ENCODE data around the gene HSPD1.
A peak's percentile ranks its signal among the peaks of the same experiment; 100 is the strongest.
"Not testable (repeated sequence)": the region's sequence is repeated elsewhere in the genome, so short reads cannot be mapped to it uniquely, and the experiment has no call there.

Gene HSPD1

DNA sequence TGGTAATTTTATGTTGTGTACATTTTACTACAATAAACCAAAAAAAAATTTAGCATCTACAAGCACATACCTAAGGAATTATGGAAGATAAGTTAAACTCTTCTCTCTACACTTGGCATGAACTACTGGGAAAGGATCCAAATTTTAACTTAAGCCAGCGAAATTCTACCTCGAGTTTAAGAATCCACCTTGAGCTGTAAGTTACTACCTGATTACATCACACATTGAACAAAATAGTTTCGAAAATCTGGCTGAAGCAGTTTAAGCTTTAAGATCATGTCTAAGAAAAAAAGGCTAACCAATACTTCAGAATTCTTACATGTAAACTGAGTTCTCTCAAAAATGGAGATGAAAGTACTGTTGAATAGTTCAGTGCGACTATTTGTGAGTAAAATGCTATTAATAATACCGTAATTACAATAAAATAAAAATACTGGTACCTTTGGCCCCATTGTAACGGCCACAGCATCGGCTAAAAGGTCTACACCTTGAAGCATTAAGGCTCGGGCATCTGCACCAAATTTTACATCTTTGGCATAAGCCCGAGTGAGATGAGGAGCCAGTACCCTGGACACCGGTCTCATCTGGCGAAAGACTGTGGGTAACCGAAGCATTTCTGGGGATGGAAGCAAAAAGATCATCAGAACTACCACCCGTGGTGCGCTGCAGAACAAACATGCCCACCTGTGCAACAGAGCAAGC, 1.3 kb downstream of the HSPD1 start:
- TF ChIP-seq, protein P1, sequence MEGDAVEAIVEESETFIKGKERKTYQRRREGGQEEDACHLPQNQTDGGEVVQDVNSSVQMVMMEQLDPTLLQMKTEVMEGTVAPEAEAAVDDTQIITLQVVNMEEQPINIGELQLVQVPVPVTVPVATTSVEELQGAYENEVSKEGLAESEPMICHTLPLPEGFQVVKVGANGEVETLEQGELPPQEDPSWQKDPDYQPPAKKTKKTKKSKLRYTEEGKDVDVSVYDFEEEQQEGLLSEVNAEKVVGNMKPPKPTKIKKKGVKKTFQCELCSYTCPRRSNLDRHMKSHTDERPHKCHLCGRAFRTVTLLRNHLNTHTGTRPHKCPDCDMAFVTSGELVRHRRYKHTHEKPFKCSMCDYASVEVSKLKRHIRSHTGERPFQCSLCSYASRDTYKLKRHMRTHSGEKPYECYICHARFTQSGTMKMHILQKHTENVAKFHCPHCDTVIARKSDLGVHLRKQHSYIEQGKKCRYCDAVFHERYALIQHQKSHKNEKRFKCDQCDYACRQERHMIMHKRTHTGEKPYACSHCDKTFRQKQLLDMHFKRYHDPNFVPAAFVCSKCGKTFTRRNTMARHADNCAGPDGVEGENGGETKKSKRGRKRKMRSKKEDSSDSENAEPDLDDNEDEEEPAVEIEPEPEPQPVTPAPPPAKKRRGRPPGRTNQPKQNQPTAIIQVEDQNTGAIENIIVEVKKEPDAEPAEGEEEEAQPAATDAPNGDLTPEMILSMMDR (IDR thresholded peaks at IDR 0.05; ENCODE audit: control insufficient read depth, extremely low read depth, insufficient read depth): no peak
- no peak for DNase-seq (ENCODE audit: low read depth)
- peak overlapping the region; percentile 60 for H3K4me3 ChIP-seq (ENCODE audit: low read depth, low read length)

- TF ChIP-seq, protein P1 (IDR thresholded peaks at IDR 0.05; ENCODE audit: control insufficient read depth, extremely low read depth, insufficient read depth): no peak
- no peak for DNase-seq (ENCODE audit: low read depth)
- H3K4me3 ChIP-seq (ENCODE audit: low read depth, low read length): 0 out of 2 replicates have a peak overlapping the region, but pooled peaks have one; percentile 60
Measured at GRCh38 chr2:197497326-197497725, 2.3 kb downstream of the HSPD1 start.

- H3K4me3 ChIP-seq (ENCODE audit: low read depth, low read length): no peak overlapping the region
- TF ChIP-seq, protein P1 (IDR thresholded peaks at IDR 0.05; ENCODE audit: control insufficient read depth, extremely low read depth, insufficient read depth): no peak
- no peak for DNase-seq (ENCODE audit: low read depth)
Measured at GRCh38 chr2:197496695-197497094, 2.9 kb downstream of the HSPD1 start.

GRCh38 chr2:197495433-197496134, 4.1 kb downstream of the HSPD1 start:
- TF ChIP-seq, protein P1 (IDR thresholded peaks at IDR 0.05; ENCODE audit: control insufficient read depth, extremely low read depth, insufficient read depth): no peak
- no peak for DNase-seq (ENCODE audit: low read depth)
- no peak overlapping the region for H3K4me3 ChIP-seq (ENCODE audit: low read depth, low read length)

- TF ChIP-seq, protein P1 (IDR thresholded peaks at IDR 0.05; ENCODE audit: control insufficient read depth, extremely low read depth, insufficient read depth): no peak
- H3K4me3 ChIP-seq (ENCODE audit: low read depth, low read length): no peak overlapping the region
- no peak for DNase-seq (ENCODE audit: low read depth)
Measured at GRCh38 chr2:197487385-197487784, 12.3 kb downstream of the HSPD1 start.

GRCh38 chr2:197486175-197486574, 13.5 kb downstream of the HSPD1 start:
- TF ChIP-seq, protein P1 (IDR thresholded peaks at IDR 0.05; ENCODE audit: control insufficient read depth, extremely low read depth, insufficient read depth): no peak
- no peak for DNase-seq (ENCODE audit: low read depth)
- no peak overlapping the region for H3K4me3 ChIP-seq (ENCODE audit: low read depth, low read length)

- DNase-seq (ENCODE audit: low read depth); H3K4me3 ChIP-seq (ENCODE audit: low read depth, low read length): not testable (repeated sequence)
Measured at GRCh38 chr2:197484248-197484647, 15.4 kb downstream of the HSPD1 start.

All from LNCaP clone FGC (cell line).